ENCODE measurements around the gene ADAMTS18. TPM values are rescaled to one million over a fixed set of nuclear protein-coding genes. Genes with fewer than 3 reads are reported as not detected.

Gene ADAMTS18
- total and polyA plus RNA-seq, 9 donors = 0.05 to 2.3 (median 0.79) TPM; not detected in 1

DNA sequence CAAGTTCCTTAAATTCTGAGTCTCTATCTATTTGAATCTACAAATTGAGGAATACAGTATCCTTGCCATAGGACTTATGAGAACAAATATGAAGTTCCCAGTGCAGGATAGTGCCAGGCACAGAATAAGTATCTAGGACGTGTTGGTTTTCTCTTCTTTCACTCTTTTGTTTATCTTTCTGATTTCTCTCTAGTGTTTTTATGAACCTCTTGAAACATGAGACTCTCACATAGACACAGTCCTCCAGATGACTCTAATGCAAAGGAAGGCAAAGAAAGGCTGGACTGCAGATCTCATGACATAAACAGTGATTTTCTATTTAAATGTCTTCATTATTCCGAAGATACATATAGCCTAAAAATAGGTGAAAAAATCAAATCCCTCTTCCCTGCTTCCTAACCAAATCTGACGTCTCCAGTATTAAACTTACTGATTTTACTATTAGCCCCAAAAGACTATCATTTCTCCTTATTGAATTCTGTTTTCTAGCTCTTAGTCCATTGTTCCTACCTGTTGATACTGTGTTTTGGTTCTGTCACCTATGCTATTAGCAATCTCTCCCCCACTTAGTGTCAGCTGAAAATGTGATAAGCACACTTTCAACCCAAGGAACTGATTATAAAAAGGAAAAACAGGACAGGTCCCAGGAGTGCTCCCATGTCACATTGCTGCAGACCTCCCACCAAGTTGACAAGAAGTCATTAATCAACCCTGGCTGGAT lies 24.9 kb upstream of the ADAMTS18 start:
- Histone ChIP-seq H3K9me3 (no peaks in the 10 kb centered on the region), H3K27ac (no peak overlapping the region), H3K4me1 (ENCODE audit: insufficient read depth) (peaks cover 3% of the 10 kb centered on the region), H3K27me3 (no peaks in the 10 kb centered on the region), H3K36me3 (no peaks in the 10 kb centered on the region), H3K4me3 (no peak overlapping the region)
- TF ChIP-seq EP300 (IDR thresholded peaks at IDR 0.05) (no peak), POLR2A (IDR thresholded peaks at IDR 0.05) (no peak)
- TF ChIP-seq, protein P1, sequence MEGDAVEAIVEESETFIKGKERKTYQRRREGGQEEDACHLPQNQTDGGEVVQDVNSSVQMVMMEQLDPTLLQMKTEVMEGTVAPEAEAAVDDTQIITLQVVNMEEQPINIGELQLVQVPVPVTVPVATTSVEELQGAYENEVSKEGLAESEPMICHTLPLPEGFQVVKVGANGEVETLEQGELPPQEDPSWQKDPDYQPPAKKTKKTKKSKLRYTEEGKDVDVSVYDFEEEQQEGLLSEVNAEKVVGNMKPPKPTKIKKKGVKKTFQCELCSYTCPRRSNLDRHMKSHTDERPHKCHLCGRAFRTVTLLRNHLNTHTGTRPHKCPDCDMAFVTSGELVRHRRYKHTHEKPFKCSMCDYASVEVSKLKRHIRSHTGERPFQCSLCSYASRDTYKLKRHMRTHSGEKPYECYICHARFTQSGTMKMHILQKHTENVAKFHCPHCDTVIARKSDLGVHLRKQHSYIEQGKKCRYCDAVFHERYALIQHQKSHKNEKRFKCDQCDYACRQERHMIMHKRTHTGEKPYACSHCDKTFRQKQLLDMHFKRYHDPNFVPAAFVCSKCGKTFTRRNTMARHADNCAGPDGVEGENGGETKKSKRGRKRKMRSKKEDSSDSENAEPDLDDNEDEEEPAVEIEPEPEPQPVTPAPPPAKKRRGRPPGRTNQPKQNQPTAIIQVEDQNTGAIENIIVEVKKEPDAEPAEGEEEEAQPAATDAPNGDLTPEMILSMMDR (IDR thresholded peaks at IDR 0.05) = no peak
- intact Hi-C loops (cut with DNase I) = no loop called here
- no peak for DNase-seq
- 71 to 83% (median 75%) methylated on average over 3 of the region's 3 CpGs for WGBS, 3 donors

DNA sequence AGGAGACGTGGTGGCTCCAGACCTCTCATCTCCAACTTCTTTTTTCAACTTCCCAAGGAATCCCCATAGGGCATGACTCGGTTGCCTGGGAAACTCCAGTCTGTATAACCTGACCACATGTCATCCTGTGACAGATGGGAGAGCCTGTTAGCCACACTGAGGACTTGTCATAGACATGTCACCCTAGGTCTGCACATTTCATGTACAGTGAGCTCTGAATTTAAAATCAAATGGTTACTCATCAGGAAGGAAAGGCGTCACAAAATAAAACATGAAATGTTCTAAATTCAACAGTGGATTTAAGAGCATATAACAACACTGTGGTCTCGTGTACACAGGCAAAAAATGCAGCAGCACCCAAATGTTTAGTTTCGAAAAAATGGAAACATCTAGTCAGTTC lies 22.2 kb upstream of the ADAMTS18 start:
- no peaks in the 10 kb centered on the region for H3K9me3 ChIP-seq
- no peak overlapping the region for H3K27ac ChIP-seq
- H3K4me1 ChIP-seq (ENCODE audit: insufficient read depth) = peaks cover 3% of the 10 kb centered on the region
- WGBS, 3 donors = 9 to 29% (median 11%) methylated on average over 5 of the region's 5 CpGs
- DNase-seq = no peak
- H3K27me3 ChIP-seq = no peaks in the 10 kb centered on the region
- intact Hi-C loops (cut with DNase I) = no loop called here
- H3K4me3 ChIP-seq = no peak overlapping the region
- no peaks in the 10 kb centered on the region for H3K36me3 ChIP-seq
- TF ChIP-seq EP300 (IDR thresholded peaks at IDR 0.05) = no peak
- TF ChIP-seq, protein P1 (IDR thresholded peaks at IDR 0.05) = no peak
- no peak for TF ChIP-seq POLR2A (IDR thresholded peaks at IDR 0.05)

DNA sequence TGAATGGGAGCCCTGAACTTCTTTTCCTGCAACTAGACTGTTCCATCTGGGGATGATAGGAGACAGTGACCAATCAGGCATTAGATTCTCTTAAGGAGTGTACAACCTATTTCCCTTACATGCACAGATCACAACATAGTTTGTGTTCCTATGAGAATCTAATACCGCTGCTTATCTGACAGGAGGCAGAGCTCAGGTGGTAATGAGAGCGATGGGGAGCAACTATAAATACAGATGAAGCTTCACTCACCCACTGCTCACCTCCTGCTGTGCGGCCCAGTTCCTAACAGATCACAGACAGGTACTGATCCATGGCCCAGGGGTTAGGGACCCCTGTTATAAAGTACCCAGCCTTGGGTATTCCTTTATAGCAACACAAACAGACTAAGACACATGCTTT lies 17.4 kb upstream of the ADAMTS18 start:
- Histone ChIP-seq H3K9me3 (no peaks in the 10 kb centered on the region), H3K4me1 (ENCODE audit: insufficient read depth) (peaks cover 3% of the 10 kb centered on the region), H3K27me3 (no peaks in the 10 kb centered on the region), H3K4me3 (no peak overlapping the region), H3K36me3 (no peaks in the 10 kb centered on the region), H3K27ac (no peak overlapping the region)
- intact Hi-C loops (cut with DNase I) = no loop called here
- DNase-seq = no peak
- 93 to 97% (median 94%) methylated on average over 3 of the region's 3 CpGs for WGBS, 3 donors
- TF ChIP-seq EP300 (IDR thresholded peaks at IDR 0.05) (no peak), POLR2A (IDR thresholded peaks at IDR 0.05) (no peak)
- TF ChIP-seq, protein P1 (IDR thresholded peaks at IDR 0.05) = no peak

DNA sequence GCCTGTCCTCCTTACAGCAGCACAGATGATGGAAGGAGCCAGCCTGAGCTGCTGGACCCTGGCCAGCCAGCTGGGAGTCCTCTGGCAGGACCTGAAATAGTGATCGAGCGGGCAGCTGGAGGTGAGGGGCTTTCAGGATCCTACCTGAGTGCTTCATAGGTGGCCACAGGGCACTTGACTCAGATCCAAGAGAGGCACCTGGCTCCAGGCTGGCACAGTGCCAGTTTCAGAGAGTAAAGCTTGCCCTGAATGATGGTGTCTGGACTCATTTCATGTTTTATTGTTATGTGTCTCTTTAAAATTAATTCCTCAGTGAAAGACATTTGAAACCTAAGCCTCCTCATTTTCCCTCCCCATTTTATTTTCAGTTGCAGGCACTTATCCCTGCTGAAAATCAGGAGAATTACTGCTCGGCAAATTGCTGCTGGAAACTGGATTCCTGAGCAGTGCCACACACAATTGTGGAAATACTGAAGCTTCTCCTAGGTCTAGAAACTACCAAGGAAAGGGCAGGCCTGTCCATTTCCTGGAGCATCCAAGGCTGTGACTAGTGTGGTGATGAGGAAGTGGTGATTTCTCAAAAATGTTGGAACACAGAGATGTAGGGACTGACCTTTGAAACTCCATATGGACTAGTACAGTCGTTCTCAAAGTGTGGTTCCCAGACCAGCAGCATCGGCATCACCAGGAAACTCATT lies 16.1 kb upstream of the ADAMTS18 start:
- H3K4me3 ChIP-seq = no peak overlapping the region
- H3K27ac ChIP-seq = no peak overlapping the region
- intact Hi-C loops (cut with DNase I) = no loop called here
- TF ChIP-seq EP300 (IDR thresholded peaks at IDR 0.05) (no peak), POLR2A (IDR thresholded peaks at IDR 0.05) (no peak)
- TF ChIP-seq, protein P1 (IDR thresholded peaks at IDR 0.05) = no peak
- no peaks in the 10 kb centered on the region for H3K9me3 ChIP-seq
- H3K4me1 ChIP-seq (ENCODE audit: insufficient read depth) = no peaks in the 10 kb centered on the region
- no peaks in the 10 kb centered on the region for H3K36me3 ChIP-seq
- 41 to 66% (median 46%) methylated on average over 5 of the region's 5 CpGs for WGBS, 3 donors
- H3K27me3 ChIP-seq = no peaks in the 10 kb centered on the region
- peak in 1 of 5 donors; percentile 16 for DNase-seq
